Stimulated activated CD8-positive, alpha-beta memory T cell treated with anti-CD3 and anti-CD28 coated beads, Interleukin-4, amount 100 ng/mL, for 48 hours (primary cell): ENCODE results near the gene LRRC27.

Experiments used
- DNase-seq: peaks from one replicate; pipeline ENCODE4 v3.0.0-alpha.2; 2020

LRRC27 gene

GRCh38 chr10:132339276-132339675 lies 7.3 kb downstream of the LRRC27 start:
- no peak for DNase-seq

GRCh38 chr10:132341017-132341416 lies 9.0 kb downstream of the LRRC27 start:
- no peak for DNase-seq

GRCh38 chr10:132341781-132342180 lies 9.8 kb downstream of the LRRC27 start:
- DNase-seq: no peak

GRCh38 chr10:132342553-132342952 lies 10.6 kb downstream of the LRRC27 start:
- DNase-seq: no peak

GRCh38 chr10:132344386-132344785 lies 12.4 kb downstream of the LRRC27 start:
- no peak for DNase-seq

GRCh38 chr10:132345345-132345744 lies 13.4 kb downstream of the LRRC27 start:
- no peak for DNase-seq

- no peak for DNase-seq
Observed at GRCh38 chr10:132346806-132347205, 14.8 kb downstream of the LRRC27 start.

GRCh38 chr10:132347211-132347930 lies 15.4 kb downstream of the LRRC27 start:
- no peak for DNase-seq

GRCh38 chr10:132347931-132348267 lies 15.9 kb downstream of the LRRC27 start:
- no peak for DNase-seq

GRCh38 chr10:132349766-132350165 lies 17.8 kb downstream of the LRRC27 start:
- DNase-seq: no peak

GRCh38 chr10:132350391-132350790 lies 18.4 kb downstream of the LRRC27 start:
- no peak for DNase-seq

GRCh38 chr10:132350946-132351345 lies 19.0 kb downstream of the LRRC27 start:
- DNase-seq: no peak

- DNase-seq: no peak
Observed at GRCh38 chr10:132351611-132352010, 19.6 kb downstream of the LRRC27 start.

GRCh38 chr10:132352462-132353308 lies 20.7 kb downstream of the LRRC27 start:
- DNase-seq: peak; percentile 90

GRCh38 chr10:132353456-132354355 lies 21.7 kb downstream of the LRRC27 start:
- no peak for DNase-seq

GRCh38 chr10:132354356-132355094 lies 22.5 kb downstream of the LRRC27 start:
- DNase-seq: no peak

- DNase-seq: no peak
Observed at GRCh38 chr10:132355297-132355696, 23.3 kb downstream of the LRRC27 start.

GRCh38 chr10:132355754-132356153 lies 23.8 kb downstream of the LRRC27 start:
- no peak for DNase-seq

- no peak for DNase-seq
Observed at GRCh38 chr10:132356621-132357195, 24.7 kb downstream of the LRRC27 start.

GRCh38 chr10:132357286-132358058 lies 25.5 kb downstream of the LRRC27 start:
- DNase-seq: no peak

- no peak for DNase-seq
Observed at GRCh38 chr10:132359305-132360040, 27.5 kb downstream of the LRRC27 start.
